ENCODE results near the gene HSD11B1. TPM values are rescaled to one million over a fixed set of nuclear protein-coding genes. Genes with fewer than 3 reads are reported as not detected.

HSD11B1 gene
- total RNA-seq, 6 experiments from 2014 or later = 281 to 749 (median 512) TPM

GRCh38 chr1:209723756-209724693 lies 19.4 kb downstream of the HSD11B1 start:
- peak; percentile 49 to 75 (median 66) for ATAC-seq

DNA sequence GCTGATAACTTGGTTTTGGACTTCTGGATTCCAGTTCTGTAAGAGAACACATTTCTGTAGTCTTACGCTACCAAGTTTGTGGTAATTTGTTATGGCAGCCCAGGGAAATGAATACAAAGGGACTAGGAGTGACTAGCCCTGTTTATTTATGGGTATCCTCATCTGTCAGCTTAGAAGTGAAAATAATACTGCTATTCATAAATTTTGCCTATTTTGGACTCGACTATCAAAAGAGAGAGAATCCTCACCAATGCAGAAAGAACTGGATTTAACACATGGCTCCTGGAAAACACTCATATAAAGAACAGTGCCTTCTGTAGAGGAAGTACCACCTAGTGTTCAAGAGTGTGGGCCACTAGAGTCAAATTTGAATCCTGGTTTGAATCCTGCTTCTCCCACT lies 22.6 kb downstream of the HSD11B1 start:
- DNase-seq (no peak), ATAC-seq (no peak)
- intact Hi-C loops (cut with DNase I) = no loop called here
- Histone ChIP-seq H3K9me3 (no peaks in the 10 kb centered on the region), H3K4me1 (peaks cover 0 to 53% (median 17%) of the 10 kb centered on the region in 4 donors), H3K36me3 (no peaks in the 10 kb centered on the region), H3K27ac (peak overlapping the region in 1 of 3 donors; percentile 29), H3K4me3 (no peak overlapping the region), H3K27me3 (no peaks in the 10 kb centered on the region)
- TF ChIP-seq POLR2A (IDR thresholded peaks at IDR 0.05) (no peak), CTCF (IDR thresholded peaks at IDR 0.05) (no peak)
- 91% methylated on average over 2 of the region's 2 CpGs for WGBS (ENCODE audit: insufficient coverage, low coverage, low lambda C conversion rate, missing lambda C conversion rate)

More at GRCh38 chr1:209723756-209724693, 19.4 kb downstream of the HSD11B1 start:
- no peak for TF ChIP-seq CTCF (IDR thresholded peaks at IDR 0.05)
- no peak for TF ChIP-seq POLR2A (IDR thresholded peaks at IDR 0.05)
- DNase-seq = peak in 1 of 3 donors; percentile 64
- WGBS (ENCODE audit: insufficient coverage, low coverage, low lambda C conversion rate, missing lambda C conversion rate) = 11% methylated on average over 3 of the region's 3 CpGs
- peaks cover 0 to 69% (median 24%) of the 10 kb centered on the region in 4 donors for H3K4me1 ChIP-seq
- intact Hi-C loops (cut with DNase I) = no loop called here
- no peak overlapping the region for H3K4me3 ChIP-seq
- H3K9me3 ChIP-seq = no peaks in the 10 kb centered on the region
- no peaks in the 10 kb centered on the region for H3K27me3 ChIP-seq
- H3K36me3 ChIP-seq = no peaks in the 10 kb centered on the region
- peak overlapping the region; percentile 78 to 95 (median 93) for H3K27ac ChIP-seq

GRCh38 chr1:209727785-209728184 lies 23.1 kb downstream of the HSD11B1 start:
- TF ChIP-seq POLR2A (IDR thresholded peaks at IDR 0.05) (no peak), CTCF (IDR thresholded peaks at IDR 0.05) (no peak)

GRCh38 chr1:209728466-209728865 lies 23.8 kb downstream of the HSD11B1 start:
- Histone ChIP-seq H3K27me3 (no peaks in the 10 kb centered on the region), H3K4me3 (no peak overlapping the region), H3K4me1 (peaks cover 0 to 50% (median 14%) of the 10 kb centered on the region in 4 donors), H3K36me3 (peaks cover 0 to 5% (median 0%) of the 10 kb centered on the region in 4 donors), H3K9me3 (no peaks in the 10 kb centered on the region), H3K27ac (peak overlapping the region in 1 of 3 donors; percentile 5)
- peak in 1 of 4 donors; percentile 17 for ATAC-seq
- intact Hi-C loops (cut with DNase I) = no loop called here
- 37% methylated on average over 1 of the region's 1 CpG for WGBS (ENCODE audit: insufficient coverage, low coverage, low lambda C conversion rate, missing lambda C conversion rate)
- no peak for DNase-seq
- TF ChIP-seq CTCF (IDR thresholded peaks at IDR 0.05) (no peak), POLR2A (IDR thresholded peaks at IDR 0.05) (no peak)

More at GRCh38 chr1:209727785-209728184, 23.1 kb downstream of the HSD11B1 start:
- WGBS (ENCODE audit: insufficient coverage, low coverage, low lambda C conversion rate, missing lambda C conversion rate) = 69% methylated on average over 3 of the region's 3 CpGs
- Histone ChIP-seq H3K4me3 (no peak overlapping the region), H3K27ac (peak overlapping the region in 1 of 3 donors; percentile 29), H3K27me3 (no peaks in the 10 kb centered on the region), H3K9me3 (no peaks in the 10 kb centered on the region), H3K36me3 (no peaks in the 10 kb centered on the region), H3K4me1 (peaks cover 0 to 52% (median 17%) of the 10 kb centered on the region in 4 donors)
- no peak for DNase-seq
- no peak for ATAC-seq
- intact Hi-C loops (cut with DNase I) = no loop called here
